C4-2B (cell line): Measurements from ENCODE around the gene PTPRN2.

Experiments used
- H3K27ac ChIP-seq: fragments of 450-650 bp; 2 replicates; pipeline ENCODE4 v1.5.1; 2017
- ZFX ChIP-seq: fragments of 450-650 bp; IDR thresholded peaks from 2 replicates; pipeline ENCODE4 v1.6.1; 2017
- TF ChIP-seq, protein P1 (sequence below): fragments of 450-650 bp; conservative IDR thresholded peaks from 2 replicates; pipeline ENCODE4 v1.5.1; 2017; ENCODE audit warnings: mild to moderate bottlenecking

PTPRN2 gene

DNA sequence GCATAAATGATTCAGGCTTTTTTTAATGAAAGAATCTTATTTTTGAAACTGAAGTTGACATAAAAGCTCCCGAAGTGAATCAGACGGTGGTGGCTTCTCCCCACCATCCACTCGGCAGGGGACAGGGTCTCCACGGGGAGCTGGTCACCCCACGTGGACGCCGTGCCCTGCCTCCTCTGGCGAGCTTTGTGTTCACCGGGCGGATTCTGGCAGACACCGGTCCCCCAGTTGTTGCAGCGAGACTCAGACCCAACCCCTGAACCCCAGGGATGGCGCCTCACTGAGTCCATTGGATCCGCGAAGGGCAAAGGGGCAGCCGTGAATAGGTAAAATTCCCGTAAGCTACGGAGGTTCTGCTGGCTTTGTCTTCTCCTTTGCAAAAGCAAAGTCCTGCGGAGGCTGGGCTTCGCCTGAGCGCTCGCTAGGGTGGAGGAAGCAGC, 38.4 kb downstream of the PTPRN2 start:
- TF ChIP-seq, protein P1, sequence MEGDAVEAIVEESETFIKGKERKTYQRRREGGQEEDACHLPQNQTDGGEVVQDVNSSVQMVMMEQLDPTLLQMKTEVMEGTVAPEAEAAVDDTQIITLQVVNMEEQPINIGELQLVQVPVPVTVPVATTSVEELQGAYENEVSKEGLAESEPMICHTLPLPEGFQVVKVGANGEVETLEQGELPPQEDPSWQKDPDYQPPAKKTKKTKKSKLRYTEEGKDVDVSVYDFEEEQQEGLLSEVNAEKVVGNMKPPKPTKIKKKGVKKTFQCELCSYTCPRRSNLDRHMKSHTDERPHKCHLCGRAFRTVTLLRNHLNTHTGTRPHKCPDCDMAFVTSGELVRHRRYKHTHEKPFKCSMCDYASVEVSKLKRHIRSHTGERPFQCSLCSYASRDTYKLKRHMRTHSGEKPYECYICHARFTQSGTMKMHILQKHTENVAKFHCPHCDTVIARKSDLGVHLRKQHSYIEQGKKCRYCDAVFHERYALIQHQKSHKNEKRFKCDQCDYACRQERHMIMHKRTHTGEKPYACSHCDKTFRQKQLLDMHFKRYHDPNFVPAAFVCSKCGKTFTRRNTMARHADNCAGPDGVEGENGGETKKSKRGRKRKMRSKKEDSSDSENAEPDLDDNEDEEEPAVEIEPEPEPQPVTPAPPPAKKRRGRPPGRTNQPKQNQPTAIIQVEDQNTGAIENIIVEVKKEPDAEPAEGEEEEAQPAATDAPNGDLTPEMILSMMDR, result no peak
- TF ChIP-seq ZFX, result no peak
- no peak overlapping the region for H3K27ac ChIP-seq

DNA sequence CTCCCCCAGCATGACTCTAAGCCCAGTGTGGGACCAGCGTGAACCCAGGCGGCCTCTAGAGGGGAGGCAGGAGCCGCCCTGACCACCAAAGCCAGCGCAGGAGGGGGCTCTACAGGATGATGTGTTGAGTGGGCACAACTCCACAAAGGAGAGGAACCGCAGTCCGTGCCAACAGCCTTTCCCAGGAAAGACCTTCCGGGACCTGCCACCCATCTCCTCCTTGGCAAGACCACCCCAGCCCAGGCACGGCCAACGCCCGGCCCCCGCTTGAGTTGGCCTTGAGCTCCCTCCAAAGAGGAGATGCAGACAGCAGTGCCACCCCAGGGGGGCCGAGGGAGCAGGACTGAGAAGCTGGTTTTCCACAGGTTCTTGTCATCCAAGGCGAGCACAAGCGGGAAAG, 38.9 kb downstream of the PTPRN2 start:
- H3K27ac ChIP-seq, result no peak overlapping the region
- TF ChIP-seq ZFX, result no peak
- TF ChIP-seq, protein P1, result no peak

DNA sequence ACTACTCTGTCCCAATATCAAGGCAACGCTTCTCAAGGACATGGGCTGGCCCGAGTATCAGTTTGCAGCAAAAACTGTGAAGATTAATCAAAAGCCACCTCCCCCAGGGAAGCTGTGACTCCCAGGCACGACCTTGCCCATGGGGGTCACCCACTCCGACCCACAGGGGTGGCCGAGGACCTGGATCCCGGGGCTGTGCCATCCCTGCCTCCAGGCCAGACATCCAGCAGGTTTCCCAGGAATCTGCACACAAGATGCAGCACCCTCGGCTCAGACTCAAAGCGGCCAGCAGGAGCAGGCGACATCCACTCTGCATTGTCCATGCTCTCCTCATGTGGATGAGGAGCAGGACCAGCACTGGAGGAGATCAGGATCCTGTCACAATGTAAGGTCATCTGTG, 39.8 kb downstream of the PTPRN2 start:
- TF ChIP-seq ZFX, result no peak
- TF ChIP-seq, protein P1, result no peak
- no peak overlapping the region for H3K27ac ChIP-seq

DNA sequence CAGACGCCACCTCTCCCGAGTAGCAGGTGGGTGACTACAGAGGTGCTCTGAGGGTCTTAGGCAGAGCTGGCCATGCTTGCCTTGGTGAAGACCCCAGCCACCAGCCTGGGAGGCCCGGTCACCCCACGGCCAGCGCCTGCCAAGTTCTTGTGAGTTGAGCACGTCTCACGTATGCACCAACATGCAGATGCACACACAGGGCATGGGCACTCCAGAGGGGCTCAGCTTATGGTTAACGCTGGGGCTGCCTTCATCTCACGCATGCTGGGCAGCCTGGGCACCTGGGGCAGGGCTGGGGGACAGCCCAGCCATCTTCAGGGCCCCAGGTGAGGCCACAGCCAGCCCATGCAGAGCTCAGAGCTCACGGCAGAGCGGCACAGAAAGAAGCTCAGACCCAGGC, 41.0 kb downstream of the PTPRN2 start:
- TF ChIP-seq, protein P1, result no peak
- TF ChIP-seq ZFX, result no peak
- H3K27ac ChIP-seq, result no peak overlapping the region

DNA sequence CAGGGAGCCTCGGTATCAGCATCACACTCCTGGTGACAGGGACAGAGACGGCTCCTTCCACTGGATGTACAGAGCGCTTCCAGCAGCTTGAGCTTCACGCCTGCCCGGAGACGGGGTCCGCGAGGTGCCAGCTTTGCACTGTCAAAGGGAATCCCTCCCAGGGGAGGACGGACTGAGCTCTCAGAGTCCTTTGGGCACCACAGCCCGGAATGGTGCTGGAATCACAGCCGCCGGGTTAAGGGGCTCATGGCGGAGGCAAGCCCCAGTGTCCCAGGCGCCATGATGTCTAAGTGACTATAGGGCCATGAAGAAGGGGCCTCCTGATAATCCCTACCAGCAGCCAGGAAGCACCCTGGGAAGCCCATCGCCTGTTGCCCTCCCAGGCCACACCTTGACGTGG, 41.4 kb downstream of the PTPRN2 start:
- H3K27ac ChIP-seq, result no peak overlapping the region
- TF ChIP-seq, protein P1, result no peak
- no peak for TF ChIP-seq ZFX

DNA sequence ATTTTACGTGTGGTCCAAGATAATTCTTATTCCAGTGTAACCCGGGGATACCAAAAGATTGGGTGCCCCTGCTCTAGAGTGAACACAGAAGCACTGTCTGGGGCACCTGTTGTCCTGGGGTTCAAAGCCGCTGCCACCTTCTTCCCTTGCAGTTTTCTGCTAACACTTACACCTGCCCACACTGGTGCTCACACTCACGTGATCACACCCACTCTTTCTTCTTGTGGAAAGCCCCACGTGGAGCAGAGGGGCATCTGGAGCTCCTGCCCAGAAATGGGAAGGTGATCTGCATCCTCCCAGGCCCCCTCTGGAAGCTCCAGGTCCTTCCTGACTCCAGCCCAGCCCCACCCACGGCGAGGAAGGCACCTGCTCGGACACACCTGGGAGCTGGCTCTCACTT, 42.9 kb downstream of the PTPRN2 start:
- TF ChIP-seq, protein P1, result no peak
- no peak for TF ChIP-seq ZFX
- H3K27ac ChIP-seq, result no peak overlapping the region

DNA sequence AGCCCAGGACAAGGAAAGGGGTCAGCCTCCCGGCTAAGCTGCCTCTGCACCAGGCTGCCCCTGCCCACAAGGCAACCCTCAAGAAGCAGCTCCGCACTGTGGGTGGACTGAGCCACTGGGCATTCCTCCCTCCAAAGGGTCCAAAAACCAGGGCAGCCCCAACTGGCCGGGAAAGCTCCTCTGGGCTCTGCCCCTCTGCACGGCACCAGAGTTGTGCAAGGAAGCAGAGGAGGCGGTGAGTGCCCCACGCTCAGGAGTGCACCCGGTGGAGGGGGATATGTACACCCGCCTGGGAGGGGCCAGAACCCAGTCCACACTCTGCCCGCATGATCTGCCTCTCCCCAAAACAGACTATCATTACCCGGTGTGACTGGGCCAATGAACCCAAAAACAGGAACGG, 43.8 kb downstream of the PTPRN2 start:
- H3K27ac ChIP-seq, result no peak overlapping the region
- TF ChIP-seq, protein P1, result no peak
- TF ChIP-seq ZFX, result no peak
